NCI-H748 (cell line): ENCODE measurements around the gene NDUFB7.
A peak's percentile ranks its signal among the peaks of the same experiment; 100 is the strongest.
"Not testable (repeated sequence)": the region's sequence is repeated elsewhere in the genome, so short reads cannot be mapped to it uniquely, and the experiment has no call there.

Experiments used
- DNase-seq: peaks from one replicate; lab custom pipeline; 2025; ENCODE audit not compliant: unreplicated experiment; lab: John Stamatoyannopoulos, UW

NDUFB7 gene

GRCh38 chr19:14571695-14572490 lies at the start of gene NDUFB7:
NDUFB7 (minus strand) TSS chr19:14572066; CDS start chr19:14572000, 66 bp downstream.
- DNase-seq = peak; percentile 95

- DNase-seq = no peak
Observed at GRCh38 chr19:14619404-14619803, 47.5 kb upstream of the NDUFB7 start.

- no peak for DNase-seq
Observed at GRCh38 chr19:14616407-14616806, 44.5 kb upstream of the NDUFB7 start.

- no peak for DNase-seq
Observed at GRCh38 chr19:14615623-14616022, 43.8 kb upstream of the NDUFB7 start.

- no peak for DNase-seq
Observed at GRCh38 chr19:14614099-14614412, 42.2 kb upstream of the NDUFB7 start.

GRCh38 chr19:14613399-14614098 lies 41.7 kb upstream of the NDUFB7 start:
- DNase-seq = not testable (repeated sequence)

GRCh38 chr19:14612657-14613056 lies 40.8 kb upstream of the NDUFB7 start:
- DNase-seq = no peak

- DNase-seq = not testable (repeated sequence)
Observed at GRCh38 chr19:14612242-14612641, 40.4 kb upstream of the NDUFB7 start.

- no peak for DNase-seq
Observed at GRCh38 chr19:14611051-14611450, 39.2 kb upstream of the NDUFB7 start.

GRCh38 chr19:14606627-14607026 lies 34.8 kb upstream of the NDUFB7 start:
- no peak for DNase-seq

GRCh38 chr19:14603990-14604387 lies 32.1 kb upstream of the NDUFB7 start:
- DNase-seq = no peak

GRCh38 chr19:14599548-14600147 lies 27.8 kb upstream of the NDUFB7 start:
- DNase-seq = no peak

- DNase-seq = no peak
Observed at GRCh38 chr19:14595558-14595957, 23.7 kb upstream of the NDUFB7 start.

GRCh38 chr19:14589433-14589832 lies 17.6 kb upstream of the NDUFB7 start:
- not testable (repeated sequence) for DNase-seq

GRCh38 chr19:14585187-14585586 lies 13.3 kb upstream of the NDUFB7 start:
- not testable (repeated sequence) for DNase-seq

GRCh38 chr19:14584372-14584771 lies 12.5 kb upstream of the NDUFB7 start:
- not testable (repeated sequence) for DNase-seq

GRCh38 chr19:14582894-14583340 lies 11.1 kb upstream of the NDUFB7 start, which contains the start of gene CLEC17A:
CLEC17A (plus strand) TSS chr19:14583084; CDS start chr19:14583161, 77 bp downstream.
- DNase-seq = no peak

- DNase-seq = no peak
Observed at GRCh38 chr19:14580623-14581237, 8.9 kb upstream of the NDUFB7 start.

GRCh38 chr19:14577885-14578427 lies 6.1 kb upstream of the NDUFB7 start:
- no peak for DNase-seq

- no peak for DNase-seq
Observed at GRCh38 chr19:14577264-14577663, 5.4 kb upstream of the NDUFB7 start.

- no peak for DNase-seq
Observed at GRCh38 chr19:14576363-14576762, 4.5 kb upstream of the NDUFB7 start.
